Neural progenitor cell (in vitro differentiated cells): ENCODE results near the gene CDC42BPA. TPM values are rescaled to one million over a fixed set of nuclear protein-coding genes. Genes with fewer than 3 reads are reported as not detected.

Experiments
- DNase-seq: peaks from one replicate; pipeline ENCODE4 v3.0.0-alpha.2; 2016; ENCODE audit warnings: low spot score
- H2AFZ ChIP-seq: fragments of 200-600 bp; sonication (generic); replicated peaks from 2 replicates; pipeline ENCODE4 v1.6.1; 2016; ENCODE audit warnings: antibody characterized with exemption
- H3F3A ChIP-seq: fragments of 200-600 bp; sonication (generic); 2 replicates; pipeline ENCODE4 v1.6.1; 2016; ENCODE audit warnings: antibody characterized with exemption, low read depth
- H3K27ac ChIP-seq: fragments of 200-600 bp; sonication (generic); 2 replicates; pipeline ENCODE4 v1.5.1; 2016; ENCODE audit warnings: mild to moderate bottlenecking
- H3K27me3 ChIP-seq: fragments of 200-600 bp; sonication (generic); 2 replicates; pipeline ENCODE4 v1.6.1; 2016; ENCODE audit warnings: mild to moderate bottlenecking, moderate library complexity
- H3K36me3 ChIP-seq: fragments of 200-600 bp; sonication (generic); 2 replicates; pipeline ENCODE4 v1.5.1; 2016
- H3K4me1 ChIP-seq: fragments of 200-600 bp; sonication (generic); 2 replicates; pipeline ENCODE4 v1.6.1; 2016; ENCODE audit warnings: mixed run types
- H3K4me2 ChIP-seq: fragments of 200-600 bp; sonication (generic); 2 replicates; pipeline ENCODE4 v1.6.1; 2016
- H3K4me3 ChIP-seq: fragments of 200-600 bp; sonication (generic); 2 replicates; pipeline ENCODE4 v1.5.1; 2016
- H3K79me2 ChIP-seq: fragments of 200-600 bp; sonication (generic); 2 replicates; pipeline ENCODE4 v1.6.1; 2016; ENCODE audit warnings: low read depth
- H3K9ac ChIP-seq: fragments of 200-600 bp; sonication (generic); 2 replicates; pipeline ENCODE4 v1.6.1; 2016
- H3K9me3 ChIP-seq: fragments of 200-600 bp; sonication (generic); 2 replicates; pipeline ENCODE4 v1.5.1; 2016; ENCODE audit warnings: low read depth
- H4K20me1 ChIP-seq: fragments of 200-600 bp; sonication (generic); 2 replicates; pipeline ENCODE4 v1.6.1; 2016; ENCODE audit warnings: low read depth
- H3K27ac Mint-ChIP-seq: 3 replicates; pipeline ENCODE4 v1.8.0; 2021; ENCODE audit warnings: mixed read lengths
- H3K27me3 Mint-ChIP-seq: 2 replicates; pipeline ENCODE4 v1.8.0; 2022; ENCODE audit warnings: low read depth, mild to moderate bottlenecking, inconsistent platforms, moderate library complexity, mixed read lengths; ENCODE audit not compliant: insufficient read depth
- H3K36me3 Mint-ChIP-seq: 3 replicates; pipeline ENCODE4 v1.8.0; 2021; ENCODE audit warnings: mixed read lengths
- H3K4me1 Mint-ChIP-seq: 3 replicates; pipeline ENCODE4 v1.8.0; 2021; ENCODE audit warnings: mixed read lengths
- H3K4me3 Mint-ChIP-seq: 3 replicates; pipeline ENCODE4 v1.8.0; 2021; ENCODE audit warnings: mild to moderate bottlenecking, moderate library complexity, mixed read lengths
- H3K9me3 Mint-ChIP-seq: 3 replicates; pipeline ENCODE4 v1.8.0; 2020; ENCODE audit warnings: mixed read lengths
- EZH2 ChIP-seq: fragments of 200-600 bp; sonication (generic); IDR thresholded peaks from 2 replicates; pipeline ENCODE4 v1.6.1; 2017; ENCODE audit warnings: antibody characterized with exemption, mild to moderate bottlenecking, moderate library complexity
- EZH2phosphoT487 ChIP-seq: fragments of 200-600 bp; sonication (generic); IDR thresholded peaks from 2 replicates; pipeline ENCODE4 v1.6.1; 2017; ENCODE audit warnings: antibody characterized with exemption
- total RNA-seq: library from RNA; depleted of rRNA; stranded (reverse); fragments of >200 nt; gene quantifications from 2 replicates; pipeline ENCODE4 v1.2.3, GENCODE V29; 2015; ENCODE audit warnings: low replicate concordance
- TF ChIP-seq, protein P1 (sequence below): fragments of 200-600 bp; sonication (generic); IDR thresholded peaks from 2 replicates; pipeline ENCODE4 v1.5.1; 2017; ENCODE audit warnings: antibody characterized with exemption, mild to moderate bottlenecking

CDC42BPA gene
- total RNA-seq, 1 donor from 2014 or later = 54.7 TPM

DNA sequence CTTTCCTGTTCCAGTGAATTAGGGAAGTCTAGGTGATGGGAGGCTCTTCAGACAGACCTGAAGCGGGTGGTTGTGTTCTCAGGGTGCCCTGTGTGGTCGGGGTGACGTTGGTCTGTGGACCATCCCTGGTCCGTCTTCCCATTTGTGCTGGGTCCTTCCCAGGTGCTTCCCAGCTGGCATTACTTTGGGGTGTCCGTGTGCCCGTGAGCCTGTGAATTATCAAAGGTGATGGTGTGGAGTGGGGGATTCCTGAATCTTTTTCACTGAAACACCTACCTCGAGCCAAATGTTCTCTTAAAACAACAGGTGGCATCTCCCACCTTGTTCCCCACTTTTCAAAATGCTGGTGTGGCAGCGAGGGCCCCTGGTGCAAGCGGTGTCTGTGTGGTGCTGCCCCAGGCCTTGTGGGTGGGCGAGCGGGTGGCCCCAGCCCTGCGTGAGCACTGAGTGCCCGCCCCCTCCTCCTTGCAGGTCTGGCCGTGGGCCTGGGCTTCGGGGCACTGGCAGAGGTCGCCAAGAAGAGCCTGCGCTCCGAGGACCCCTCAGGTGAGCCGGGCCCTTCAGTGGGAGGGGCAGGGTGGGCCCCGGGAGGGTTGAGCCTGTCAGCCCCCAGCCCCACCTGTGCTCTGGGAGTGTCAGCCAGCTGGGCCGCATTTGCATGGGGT is 341.2 kb downstream of the CDC42BPA start:
- TF ChIP-seq, protein P1, sequence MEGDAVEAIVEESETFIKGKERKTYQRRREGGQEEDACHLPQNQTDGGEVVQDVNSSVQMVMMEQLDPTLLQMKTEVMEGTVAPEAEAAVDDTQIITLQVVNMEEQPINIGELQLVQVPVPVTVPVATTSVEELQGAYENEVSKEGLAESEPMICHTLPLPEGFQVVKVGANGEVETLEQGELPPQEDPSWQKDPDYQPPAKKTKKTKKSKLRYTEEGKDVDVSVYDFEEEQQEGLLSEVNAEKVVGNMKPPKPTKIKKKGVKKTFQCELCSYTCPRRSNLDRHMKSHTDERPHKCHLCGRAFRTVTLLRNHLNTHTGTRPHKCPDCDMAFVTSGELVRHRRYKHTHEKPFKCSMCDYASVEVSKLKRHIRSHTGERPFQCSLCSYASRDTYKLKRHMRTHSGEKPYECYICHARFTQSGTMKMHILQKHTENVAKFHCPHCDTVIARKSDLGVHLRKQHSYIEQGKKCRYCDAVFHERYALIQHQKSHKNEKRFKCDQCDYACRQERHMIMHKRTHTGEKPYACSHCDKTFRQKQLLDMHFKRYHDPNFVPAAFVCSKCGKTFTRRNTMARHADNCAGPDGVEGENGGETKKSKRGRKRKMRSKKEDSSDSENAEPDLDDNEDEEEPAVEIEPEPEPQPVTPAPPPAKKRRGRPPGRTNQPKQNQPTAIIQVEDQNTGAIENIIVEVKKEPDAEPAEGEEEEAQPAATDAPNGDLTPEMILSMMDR = no peak
- TF ChIP-seq EZH2 (no peak), EZH2phosphoT487 (no peak)
- peaks cover 27% of the 10 kb centered on the region for H3K4me1 Mint-ChIP-seq

DNA sequence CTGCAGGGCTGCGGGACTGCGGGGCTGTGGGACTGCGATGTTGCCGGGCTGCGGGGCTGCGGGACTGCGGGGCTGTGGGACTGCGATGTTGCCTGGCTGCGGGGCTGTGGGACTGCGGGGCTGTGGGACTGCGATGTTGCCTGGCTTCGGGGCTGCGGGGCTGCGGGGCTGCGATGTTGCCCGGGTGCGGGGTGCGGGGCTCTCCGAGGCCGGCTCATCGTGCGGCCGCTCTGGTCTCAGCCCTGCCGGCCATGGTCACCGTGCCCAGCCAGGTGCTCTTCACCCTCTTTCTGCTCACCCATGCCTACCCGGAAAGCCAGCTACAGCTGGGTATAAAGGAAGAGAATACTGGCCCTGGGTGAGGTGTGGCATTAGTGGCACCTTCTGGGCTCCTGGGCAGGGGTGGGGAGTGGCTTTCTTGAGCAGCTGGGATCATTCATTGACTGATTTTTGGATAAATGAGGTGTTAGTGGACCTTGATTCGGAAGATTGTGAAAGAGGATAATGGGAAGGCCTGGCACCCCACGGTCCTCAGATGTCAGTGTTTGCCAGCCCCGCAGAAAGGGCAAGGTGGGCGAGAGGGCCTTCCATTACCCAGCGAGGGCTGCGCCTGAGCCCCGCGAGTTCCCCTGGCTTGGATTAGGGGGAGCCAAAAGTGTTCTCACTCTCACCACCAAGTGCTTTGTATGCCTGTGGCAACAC is 341.9 kb downstream of the CDC42BPA start:
- H3K36me3 Mint-ChIP-seq = peaks cover 4% of the 10 kb centered on the region
- no peak overlapping the region for H3K4me3 Mint-ChIP-seq
- Histone ChIP-seq H3K79me2 (no peaks in the 10 kb centered on the region), H3F3A (no peaks in the 10 kb centered on the region), H3K4me1 (peaks cover 30% of the 10 kb centered on the region), H2AFZ (no peak overlapping the region), H4K20me1 (peaks cover 3% of the 10 kb centered on the region), H3K9me3 (no peaks in the 10 kb centered on the region), H3K4me2 (no peak overlapping the region), H3K9ac (no peak overlapping the region), H3K27me3 (no peaks in the 10 kb centered on the region), H3K27ac (no peak overlapping the region), H3K4me3 (no peak overlapping the region), H3K36me3 (no peaks in the 10 kb centered on the region)
- H3K4me1 Mint-ChIP-seq = peaks cover 27% of the 10 kb centered on the region
- no peak for DNase-seq
- no peak overlapping the region for H3K27ac Mint-ChIP-seq
- peaks cover 14% of the 10 kb centered on the region for H3K27me3 Mint-ChIP-seq
- TF ChIP-seq EZH2phosphoT487 = no peak
- TF ChIP-seq, protein P1 = no peak
- no peak for TF ChIP-seq EZH2
- peaks cover 6% of the 10 kb centered on the region for H3K9me3 Mint-ChIP-seq

More for the DNA sequence above, 341.2 kb downstream of the CDC42BPA start:
- H3K9me3 ChIP-seq = no peaks in the 10 kb centered on the region
- Mint-ChIP-seq H3K27ac (no peak overlapping the region), H3K4me3 (no peak overlapping the region), H3K9me3 (no peaks in the 10 kb centered on the region), H3K36me3 (no peaks in the 10 kb centered on the region), H3K27me3 (peaks cover 14% of the 10 kb centered on the region)
- peaks cover 30% of the 10 kb centered on the region for H3K4me1 ChIP-seq
- H3K36me3 ChIP-seq = no peaks in the 10 kb centered on the region
- no peaks in the 10 kb centered on the region for H3K79me2 ChIP-seq
- H3K4me3 ChIP-seq = no peak overlapping the region
- H4K20me1 ChIP-seq = peaks cover 3% of the 10 kb centered on the region
- no peaks in the 10 kb centered on the region for H3K27me3 ChIP-seq
- DNase-seq = no peak
- H3K9ac ChIP-seq = no peak overlapping the region
- no peak overlapping the region for H2AFZ ChIP-seq
- no peak overlapping the region for H3K4me2 ChIP-seq
- no peak overlapping the region for H3K27ac ChIP-seq
- H3F3A ChIP-seq = no peaks in the 10 kb centered on the region

DNA sequence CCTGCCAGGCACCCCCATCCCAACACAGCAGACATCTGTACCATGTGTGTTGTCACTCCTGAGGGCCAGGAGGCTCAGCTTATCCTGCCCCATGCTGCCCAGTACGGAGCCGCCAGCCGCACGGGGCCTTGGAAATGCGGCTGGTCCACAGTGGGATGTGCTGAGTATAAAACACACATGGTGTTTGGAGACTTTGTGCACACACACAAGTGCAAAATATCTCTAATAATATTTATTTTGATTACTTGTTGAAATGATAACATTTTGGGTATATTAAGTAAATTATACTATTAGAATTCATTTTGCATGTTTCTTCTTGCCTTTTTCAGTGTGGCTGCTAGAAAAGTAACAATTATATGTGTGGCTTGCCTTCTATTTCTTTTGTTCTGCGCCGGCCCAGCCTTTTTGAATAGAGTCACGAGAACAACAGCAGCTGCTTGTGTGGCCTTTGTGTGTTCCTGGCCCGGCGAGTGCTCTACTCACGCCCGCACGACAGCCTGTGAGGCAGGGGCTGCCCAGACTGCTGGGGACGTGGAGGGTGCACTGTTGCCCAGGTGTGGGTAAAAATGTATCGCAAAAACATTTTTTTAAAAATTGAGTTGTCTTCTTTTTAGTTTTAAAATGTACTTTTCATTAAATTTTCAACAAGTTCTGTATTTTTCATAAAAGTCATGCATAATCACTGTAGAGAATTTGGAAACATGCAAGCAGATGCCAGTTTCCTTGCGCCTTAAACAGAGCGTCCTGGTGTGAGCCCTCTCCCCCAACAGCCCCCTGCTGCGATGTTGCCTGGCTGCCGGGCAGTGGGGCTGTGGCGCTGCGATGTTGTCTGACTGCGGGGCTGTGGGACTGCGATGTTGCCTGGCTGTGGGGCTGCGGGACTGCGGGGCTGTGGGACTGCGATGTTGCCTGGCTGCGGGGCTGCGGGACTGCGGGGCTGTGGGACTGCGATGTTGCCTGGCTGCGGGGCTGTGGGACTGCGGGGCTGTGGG is 342.7 kb downstream of the CDC42BPA start:
- Histone ChIP-seq H3K27me3 (no peaks in the 10 kb centered on the region), H3K79me2 (no peaks in the 10 kb centered on the region), H4K20me1 (peaks cover 3% of the 10 kb centered on the region), H3K9ac (no peak overlapping the region), H3K4me2 (peak overlapping the region; percentile 52), H3K27ac (no peak overlapping the region), H3K4me1 (peaks cover 30% of the 10 kb centered on the region), H3K9me3 (no peaks in the 10 kb centered on the region), H3F3A (no peaks in the 10 kb centered on the region), H3K4me3 (no peak overlapping the region), H2AFZ (no peak overlapping the region), H3K36me3 (no peaks in the 10 kb centered on the region)
- Mint-ChIP-seq H3K9me3 (peaks cover 6% of the 10 kb centered on the region), H3K27me3 (peaks cover 12% of the 10 kb centered on the region), H3K4me1 (peaks cover 27% of the 10 kb centered on the region), H3K36me3 (peaks cover 4% of the 10 kb centered on the region), H3K27ac (no peak overlapping the region), H3K4me3 (peak overlapping the region; percentile 13)
- no peak for TF ChIP-seq EZH2
- TF ChIP-seq, protein P1 = no peak
- no peak for TF ChIP-seq EZH2phosphoT487
- DNase-seq = peak; percentile 86
